Right atrium auricular region (tissue), 2 donors: Measurements from ENCODE around the gene OGFR. TPM values are rescaled to one million over a fixed set of nuclear protein-coding genes. Genes with fewer than 3 reads are reported as not detected.
A peak's percentile ranks its signal among the peaks of the same experiment; 100 is the strongest.

ENCODE experiments used
- DNase-seq: peaks from one replicate; pipeline ENCODE4 v3.0.0-alpha.2; 2019; ENCODE audit warnings: low spot score
- H3K27ac ChIP-seq, 2 donors: fragments of 200-600 bp; sonication (generic); 1 replicate in 1 of 2; 2 replicates in 1 of 2; pipeline ENCODE4 v1.5.1; 2016 to 2019
- H3K27me3 ChIP-seq, 2 donors: fragments of 200-600 bp; sonication (generic); one replicate each; pipeline versions ENCODE4 v1.5.1 to v1.6.0; 2017 to 2019
- H3K36me3 ChIP-seq: fragments of 200-600 bp; sonication (generic); one replicate; pipeline ENCODE4 v1.5.1; 2016
- H3K4me1 ChIP-seq, 2 donors: fragments of 200-600 bp; sonication (generic); one replicate each; pipeline versions ENCODE4 v1.5.1 to v1.6.0; 2017 to 2019
- H3K4me3 ChIP-seq, 2 donors: fragments of 200-600 bp; sonication (generic); 1 replicate in 1 of 2; 2 replicates in 1 of 2; pipeline ENCODE4 v1.5.1; 2017 to 2019; ENCODE audit warnings: mild to moderate bottlenecking in 1 of 2, moderate library complexity in 1 of 2
- H3K9me3 ChIP-seq, 2 donors: fragments of 200-600 bp; sonication (generic); one replicate each; pipeline ENCODE4 v1.5.1; 2019
- total RNA-seq, 2 donors: library from RNA; depleted of rRNA; stranded (reverse); fragments of >200 nt; gene quantifications; one replicate each; pipeline ENCODE4 v1.1.0, GENCODE V29; 2016
- TF ChIP-seq, protein P1 (sequence below), 2 donors: fragments of 200-600 bp; sonication (generic); IDR thresholded peaks; one replicate each; pipeline ENCODE4 v1.5.1; 2019; ENCODE audit warnings: antibody characterized with exemption in 2 of 2

The OGFR gene
- total RNA-seq, 2 donors from 2014 or later = 17.3 to 31.2 TPM

DNA sequence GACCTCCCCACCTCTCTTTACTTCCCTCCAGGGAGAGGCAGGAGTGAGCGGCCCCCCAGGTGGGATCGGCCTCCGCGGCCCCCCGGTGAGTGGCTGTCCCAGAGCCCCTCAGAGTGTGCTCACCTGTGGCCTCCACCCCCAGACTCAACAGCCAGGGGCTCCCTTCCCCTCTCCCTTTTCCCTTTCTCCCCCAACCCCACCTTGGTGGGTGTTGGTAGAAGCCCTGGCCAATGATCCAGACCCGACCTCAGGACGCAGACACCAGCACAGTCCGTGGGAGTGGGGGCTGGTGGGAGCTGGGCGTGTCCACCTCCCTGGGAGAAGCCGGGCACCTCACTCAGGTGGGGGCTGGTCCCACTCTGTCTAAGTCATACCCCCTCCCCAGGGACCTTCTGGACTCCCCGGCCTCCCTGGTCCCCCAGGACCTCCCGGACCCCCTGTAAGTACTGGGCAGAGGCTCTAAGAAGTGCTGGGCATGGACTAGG, 17.1 kb downstream of the OGFR start:
- H3K27me3 ChIP-seq = no peaks in the 10 kb centered on the region
- H3K4me1 ChIP-seq = peaks cover 0 to 52% of the 10 kb centered on the region in 2 donors
- H3K9me3 ChIP-seq = no peaks in the 10 kb centered on the region
- DNase-seq = no peak
- TF ChIP-seq, protein P1, sequence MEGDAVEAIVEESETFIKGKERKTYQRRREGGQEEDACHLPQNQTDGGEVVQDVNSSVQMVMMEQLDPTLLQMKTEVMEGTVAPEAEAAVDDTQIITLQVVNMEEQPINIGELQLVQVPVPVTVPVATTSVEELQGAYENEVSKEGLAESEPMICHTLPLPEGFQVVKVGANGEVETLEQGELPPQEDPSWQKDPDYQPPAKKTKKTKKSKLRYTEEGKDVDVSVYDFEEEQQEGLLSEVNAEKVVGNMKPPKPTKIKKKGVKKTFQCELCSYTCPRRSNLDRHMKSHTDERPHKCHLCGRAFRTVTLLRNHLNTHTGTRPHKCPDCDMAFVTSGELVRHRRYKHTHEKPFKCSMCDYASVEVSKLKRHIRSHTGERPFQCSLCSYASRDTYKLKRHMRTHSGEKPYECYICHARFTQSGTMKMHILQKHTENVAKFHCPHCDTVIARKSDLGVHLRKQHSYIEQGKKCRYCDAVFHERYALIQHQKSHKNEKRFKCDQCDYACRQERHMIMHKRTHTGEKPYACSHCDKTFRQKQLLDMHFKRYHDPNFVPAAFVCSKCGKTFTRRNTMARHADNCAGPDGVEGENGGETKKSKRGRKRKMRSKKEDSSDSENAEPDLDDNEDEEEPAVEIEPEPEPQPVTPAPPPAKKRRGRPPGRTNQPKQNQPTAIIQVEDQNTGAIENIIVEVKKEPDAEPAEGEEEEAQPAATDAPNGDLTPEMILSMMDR (IDR thresholded peaks at IDR 0.05) = no peak
- no peaks in the 10 kb centered on the region for H3K36me3 ChIP-seq
- no peak overlapping the region for H3K27ac ChIP-seq
- no peak overlapping the region for H3K4me3 ChIP-seq

DNA sequence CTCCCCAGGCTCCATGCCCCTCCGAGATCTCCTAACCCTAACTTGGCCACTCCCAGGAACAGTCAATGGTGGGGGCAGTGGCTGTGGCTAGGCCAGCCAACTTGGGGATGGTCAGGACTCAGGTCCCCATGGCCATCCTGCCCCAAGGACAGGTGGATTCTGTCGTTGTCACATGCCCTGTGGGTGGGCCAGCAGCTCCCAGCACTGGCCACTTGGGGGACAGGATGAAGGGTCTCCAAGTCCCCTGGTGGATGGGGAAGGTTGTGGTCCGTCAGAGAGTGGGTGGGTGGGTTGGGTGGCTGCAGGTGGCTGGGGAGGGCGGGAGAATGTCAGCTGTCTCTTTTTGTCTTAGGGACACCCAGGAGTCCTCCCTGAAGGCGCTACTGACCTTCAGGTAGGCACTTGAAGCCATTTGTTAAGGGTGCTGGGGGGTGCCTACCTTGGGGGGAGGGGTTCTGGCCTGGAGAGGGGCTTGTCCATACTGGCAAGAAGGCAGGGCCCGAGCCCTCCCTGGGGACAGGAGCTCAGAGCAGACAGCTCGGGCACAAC, 17.7 kb downstream of the OGFR start:
- no peaks in the 10 kb centered on the region for H3K27me3 ChIP-seq
- no peaks in the 10 kb centered on the region for H3K36me3 ChIP-seq
- DNase-seq = no peak
- H3K4me1 ChIP-seq = peaks cover 0 to 46% of the 10 kb centered on the region in 2 donors
- no peaks in the 10 kb centered on the region for H3K9me3 ChIP-seq
- TF ChIP-seq, protein P1 (IDR thresholded peaks at IDR 0.05) = no peak
- no peak overlapping the region for H3K27ac ChIP-seq
- H3K4me3 ChIP-seq = no peak overlapping the region

DNA sequence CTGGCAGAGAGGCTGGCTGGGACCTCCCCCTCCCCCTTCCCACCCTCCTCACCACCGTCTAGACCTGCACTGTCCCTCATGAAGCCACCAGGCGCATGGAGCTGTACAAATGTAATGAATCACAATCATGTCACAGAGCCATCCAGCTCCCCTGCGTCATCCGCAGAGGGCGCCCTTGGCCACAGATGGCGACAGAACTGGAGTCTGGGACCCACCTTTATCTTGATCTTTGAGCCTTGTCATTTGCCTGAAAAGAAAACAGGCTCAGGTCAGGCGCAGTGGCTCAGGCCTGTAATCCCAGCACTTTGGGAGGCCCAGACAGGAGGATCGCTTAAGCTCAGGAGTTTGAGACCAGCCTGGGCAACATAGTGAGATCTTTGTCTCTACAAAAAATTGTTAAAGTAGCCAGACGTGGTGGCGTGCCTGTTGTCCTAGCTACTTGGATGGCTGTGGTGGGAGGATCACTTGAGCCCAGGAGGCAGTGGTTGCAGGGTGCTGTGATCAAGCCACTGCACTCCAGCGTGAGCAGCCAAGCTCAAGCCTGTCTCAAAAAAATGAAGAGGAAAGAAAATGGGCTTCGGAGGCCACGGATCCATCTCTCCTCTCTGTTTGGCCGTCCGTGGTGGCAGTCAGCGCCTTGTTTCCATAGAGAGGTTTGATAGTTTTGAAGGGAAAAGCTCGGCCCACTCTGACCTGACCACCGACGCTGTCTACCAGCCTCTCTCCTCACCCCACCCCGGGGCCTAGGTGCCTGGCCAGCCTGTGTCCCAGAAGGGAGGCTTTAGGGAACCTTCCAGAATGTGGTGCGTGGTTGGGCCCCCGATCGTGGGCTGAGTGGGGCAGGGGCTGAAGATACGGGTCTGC, 18.4 kb downstream of the OGFR start:
- Histone ChIP-seq H3K27ac (no peak overlapping the region), H3K9me3 (no peaks in the 10 kb centered on the region), H3K27me3 (no peaks in the 10 kb centered on the region), H3K4me1 (peaks cover 0 to 39% of the 10 kb centered on the region in 2 donors), H3K4me3 (no peak overlapping the region), H3K36me3 (no peaks in the 10 kb centered on the region)
- TF ChIP-seq, protein P1 (IDR thresholded peaks at IDR 0.05) = no peak
- no peak for DNase-seq

DNA sequence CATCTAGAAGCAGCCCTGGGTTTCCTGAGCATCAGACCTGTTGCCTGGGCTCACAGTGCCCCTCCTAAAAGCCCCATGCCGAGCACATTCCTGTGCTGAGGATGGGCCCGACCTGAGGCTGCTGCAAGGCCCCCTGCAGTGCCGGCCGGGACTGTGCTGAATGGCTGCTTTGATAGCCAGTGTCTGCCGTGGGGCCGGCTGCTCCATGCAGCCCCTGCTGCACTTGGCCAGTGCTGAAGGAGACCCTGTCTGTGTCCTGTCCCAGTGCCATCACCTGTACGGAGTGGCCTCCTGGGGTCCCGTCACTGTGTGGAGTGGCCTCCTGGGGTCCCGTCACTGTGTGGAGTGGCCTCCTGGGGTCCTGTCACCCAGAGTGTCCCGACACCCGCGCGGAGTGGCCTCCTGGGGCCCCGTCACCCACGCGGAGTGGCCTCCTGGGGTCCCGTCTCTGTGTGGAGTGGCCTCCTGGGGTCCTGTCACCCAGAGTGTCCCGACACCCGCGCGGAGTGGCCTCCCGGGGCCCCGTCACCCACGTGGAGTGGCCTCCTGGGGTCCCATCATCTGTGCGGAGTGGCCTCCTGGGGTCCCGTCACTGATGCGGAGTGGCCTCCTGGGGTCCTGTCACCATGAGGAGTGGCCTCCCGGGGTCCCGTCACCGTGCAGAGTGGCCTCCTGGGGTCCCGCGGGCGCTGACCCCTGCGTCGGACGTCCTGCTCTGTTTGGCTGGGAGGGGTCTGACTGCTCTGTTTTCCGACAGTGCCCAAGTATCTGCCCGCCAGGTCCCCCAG, 19.2 kb downstream of the OGFR start:
- peak overlapping the region in 1 of 2 donors; percentile 54 for H3K4me3 ChIP-seq

More for the DNA sequence above, 19.2 kb downstream of the OGFR start:
- H3K36me3 ChIP-seq = no peaks in the 10 kb centered on the region
- no peaks in the 10 kb centered on the region for H3K9me3 ChIP-seq
- peak overlapping the region; percentile 77 to 85 for H3K27ac ChIP-seq
- H3K27me3 ChIP-seq = no peaks in the 10 kb centered on the region
- TF ChIP-seq, protein P1 (IDR thresholded peaks at IDR 0.05) = no peak
- DNase-seq = no peak
- H3K4me1 ChIP-seq = peaks cover 0 to 31% of the 10 kb centered on the region in 2 donors
